GM19099 (cell line): ENCODE results near the gene TOMM34.

ENCODE experiments used
- POLR2A ChIP-seq: IDR thresholded peaks from 3 replicates; pipeline ENCODE4 v1.6.1; 2011; ENCODE audit warnings: low read depth; ENCODE audit not compliant: insufficient read length; ENCODE audit errors: extremely low read depth

Gene TOMM34

DNA sequence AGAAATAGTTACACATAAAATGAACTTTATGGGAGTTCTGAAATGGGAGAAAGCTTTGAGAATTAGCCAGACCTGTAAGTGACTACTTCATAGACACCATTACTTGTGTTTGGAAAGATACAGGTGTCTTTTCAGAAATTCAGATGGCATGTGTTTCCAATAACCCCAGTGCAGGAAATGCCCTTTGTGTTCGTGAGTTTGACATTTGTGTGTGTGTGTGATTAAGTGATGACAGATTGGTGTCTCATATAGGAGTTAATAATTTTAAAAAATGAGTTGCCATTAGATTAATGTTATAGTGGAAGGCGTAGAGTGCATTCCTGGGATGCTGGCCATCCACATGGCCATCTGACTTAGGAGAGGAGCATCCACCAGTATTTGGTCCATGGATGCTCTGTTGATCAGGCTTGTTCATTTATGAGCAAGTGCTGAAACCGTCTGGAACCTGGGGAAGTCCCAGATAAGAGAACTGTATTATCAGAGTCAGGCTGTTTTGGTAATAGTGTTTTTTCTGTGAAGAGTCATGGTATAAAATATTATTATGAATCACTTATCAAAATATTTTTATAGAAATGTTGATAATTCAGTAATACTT lies 9.2 kb upstream of the TOMM34 start:
- TF ChIP-seq POLR2A: no peak

DNA sequence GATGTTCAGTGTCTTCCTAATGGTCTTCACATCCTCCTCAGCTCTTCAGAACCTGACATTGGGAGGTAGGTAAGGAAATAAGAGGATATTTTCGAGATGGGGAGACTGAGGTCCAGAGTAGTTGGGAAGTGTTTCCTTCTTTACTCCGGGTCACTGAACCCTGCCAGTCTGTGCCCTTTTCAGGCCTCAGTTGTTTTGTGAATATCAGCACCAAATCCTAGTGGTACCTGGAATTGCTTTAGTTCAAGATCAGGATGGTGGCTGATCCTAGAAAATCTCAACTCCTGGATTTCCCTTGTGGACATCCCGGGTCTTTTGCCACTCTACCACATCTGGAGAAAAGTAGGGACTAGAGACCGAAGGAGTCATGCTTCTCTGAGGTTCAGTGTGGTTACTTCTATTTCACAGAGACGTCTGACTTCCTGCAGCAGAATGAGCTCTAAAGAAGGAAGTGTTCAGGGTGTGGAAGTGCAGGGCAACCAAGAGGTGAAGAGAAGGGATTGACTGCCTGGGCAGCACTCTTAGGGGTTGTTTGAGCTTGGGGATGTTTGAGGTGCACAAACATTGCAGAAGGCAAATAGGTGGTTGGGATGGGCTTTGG lies 7.1 kb upstream of the TOMM34 start:
- no peak for TF ChIP-seq POLR2A

DNA sequence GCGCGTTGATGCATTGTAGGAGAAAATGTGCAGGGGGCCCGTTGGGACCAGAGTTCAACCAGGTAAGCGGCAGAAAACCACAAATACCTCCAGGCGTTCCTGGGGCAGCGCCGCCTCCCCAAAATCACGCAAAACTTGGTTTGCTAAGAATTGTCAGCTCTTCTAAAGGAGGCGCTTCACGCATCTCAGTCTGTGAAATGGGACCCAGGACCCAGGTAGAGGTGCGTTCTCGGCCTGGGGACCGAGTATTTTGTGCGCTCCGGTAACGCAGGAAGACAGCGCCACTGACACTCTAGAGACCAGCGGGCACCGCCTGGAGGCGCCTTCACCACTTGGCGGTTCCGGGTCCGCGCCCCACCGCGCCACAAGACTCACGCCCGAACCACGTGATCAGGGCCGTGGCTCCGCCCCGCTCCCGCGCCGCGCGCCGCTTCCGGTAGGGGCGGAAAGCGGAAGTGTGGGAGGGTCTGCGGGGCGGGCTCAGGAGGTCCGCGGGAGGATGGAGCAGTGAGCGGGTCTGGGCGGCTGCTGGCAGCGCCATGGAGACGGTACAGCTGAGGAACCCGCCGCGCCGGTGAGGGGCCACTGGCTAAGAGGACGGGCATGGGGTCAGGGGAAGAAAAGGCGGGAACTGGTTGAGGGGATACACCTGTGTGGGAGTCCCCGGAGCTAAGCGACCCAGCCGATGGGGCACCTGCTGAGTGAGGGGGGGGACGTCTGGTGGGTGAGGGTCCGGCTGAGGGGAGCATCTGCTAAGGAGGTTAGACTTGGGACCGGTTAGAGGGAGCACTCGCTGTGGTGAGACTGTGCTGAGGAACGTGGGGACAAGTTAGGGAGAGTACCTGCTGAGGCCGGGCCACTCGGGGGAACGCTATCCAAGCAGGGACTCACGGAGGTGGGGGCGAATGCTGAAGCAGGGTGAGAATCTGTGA lies 6.1 kb upstream of the TOMM34 start, which contains the start of gene STK4:
TSS of gene STK4 (plus strand) at position 483 of the 932 bp plus-strand sequence. CDS start at position 540, 57 bp downstream.
- peak; percentile 92 for TF ChIP-seq POLR2A

DNA sequence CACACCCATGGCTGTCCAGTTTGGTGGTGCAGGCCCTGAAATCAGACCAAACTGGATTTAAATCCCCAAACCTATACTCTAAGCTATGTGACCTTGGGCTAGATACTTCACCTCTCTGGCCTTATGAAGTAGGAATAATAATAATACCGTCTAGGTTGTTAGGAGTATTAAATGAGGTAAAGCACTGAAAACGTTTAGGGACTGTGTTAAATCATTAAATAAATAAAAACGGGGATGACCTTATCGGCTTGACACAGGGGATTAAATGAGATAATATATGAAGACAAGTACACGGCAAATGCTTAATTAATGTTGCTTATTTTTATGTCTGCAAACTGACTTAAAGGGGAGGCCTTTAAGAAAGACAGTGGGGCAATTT lies 5.4 kb upstream of the TOMM34 start:
- TF ChIP-seq POLR2A: no peak

DNA sequence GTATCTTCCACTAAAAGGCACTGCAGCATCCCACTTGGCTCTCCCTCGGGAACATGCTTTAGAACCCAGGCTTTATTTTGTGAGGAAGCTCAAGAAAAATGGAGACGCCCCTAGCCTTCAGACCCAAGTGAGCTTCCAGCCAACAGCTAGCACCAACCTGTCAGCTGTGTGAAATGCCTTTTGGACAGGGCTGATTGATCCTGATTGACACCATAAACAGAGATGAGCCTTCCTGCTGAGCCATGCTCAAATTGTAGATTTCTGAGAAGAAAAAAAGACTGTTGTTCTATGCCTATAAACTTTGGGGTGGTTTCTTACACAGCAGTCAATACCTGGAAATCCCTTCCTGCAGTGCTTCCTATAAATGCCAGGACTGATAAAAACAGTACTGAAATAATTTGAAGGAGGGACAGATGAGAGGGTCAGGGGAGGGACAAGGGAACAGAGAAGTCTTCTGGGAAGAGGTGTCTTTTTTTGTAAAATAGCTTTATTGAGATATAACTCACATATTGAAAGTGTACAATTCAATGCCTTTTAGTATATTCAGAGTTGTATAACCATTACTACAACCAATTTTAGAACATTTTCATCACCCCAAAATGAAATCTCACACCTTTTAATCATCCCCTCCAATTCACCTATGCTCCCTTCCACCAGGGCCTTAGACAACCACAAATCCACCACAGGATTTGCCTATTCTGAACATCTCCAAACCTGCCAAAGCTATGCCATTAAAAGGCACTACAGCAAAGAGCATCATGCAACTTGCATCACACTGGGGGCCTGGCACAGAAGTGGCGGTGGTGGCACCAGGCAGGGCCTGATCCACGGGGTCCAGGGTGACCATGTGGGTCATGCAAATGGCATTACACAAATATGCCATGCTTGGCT lies 3.4 kb upstream of the TOMM34 start:
- no peak for TF ChIP-seq POLR2A

DNA sequence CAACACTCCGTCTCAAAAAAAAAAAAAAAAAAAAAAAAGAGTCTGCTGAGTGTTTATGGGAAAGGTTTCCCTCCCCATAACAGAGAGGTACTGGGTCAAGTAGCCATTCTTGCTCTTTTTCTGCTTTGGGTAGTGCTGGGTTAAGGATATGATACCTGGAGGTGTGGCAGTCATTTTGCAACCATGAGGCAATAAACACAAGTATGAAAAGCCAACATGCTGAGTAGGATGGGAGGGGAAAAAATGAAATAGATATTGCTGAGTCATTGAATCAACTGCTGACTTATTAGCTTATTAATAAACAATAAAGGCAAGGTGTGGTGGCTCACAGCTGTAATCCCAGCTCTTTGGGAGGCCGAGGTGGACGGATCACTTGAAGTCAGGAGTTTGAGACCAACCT lies 2.3 kb upstream of the TOMM34 start:
- TF ChIP-seq POLR2A: no peak

DNA sequence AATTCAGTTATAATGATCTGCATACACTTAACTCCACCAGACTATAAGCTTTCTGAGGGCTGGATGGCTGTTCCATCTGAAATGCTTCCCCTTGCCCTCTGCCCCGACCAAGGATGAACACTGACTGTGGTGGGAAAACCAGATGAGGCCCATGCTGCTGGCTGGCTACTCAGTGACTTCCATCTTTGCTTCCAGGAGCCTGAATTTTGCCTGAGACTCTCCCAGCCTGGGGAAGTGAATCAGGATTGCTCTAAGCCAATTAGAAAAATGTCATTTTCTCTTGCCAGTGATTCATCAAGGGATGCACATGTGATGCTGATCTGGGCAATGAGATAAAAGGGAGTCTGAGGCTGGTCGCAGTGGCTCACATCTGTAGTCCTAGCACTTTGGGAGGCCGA lies 1.7 kb upstream of the TOMM34 start:
- TF ChIP-seq POLR2A: no peak

- no peak for TF ChIP-seq POLR2A
These were observed 1.0 kb upstream of the TOMM34 start for GRCh38 chr20:44961011-44961869.

- no peak for TF ChIP-seq POLR2A
These were observed 527 bp downstream of the TOMM34 start for GRCh38 chr20:44959638-44960102.

- TF ChIP-seq POLR2A: no peak
These were observed 1.0 kb downstream of the TOMM34 start for GRCh38 chr20:44959082-44959637.

GRCh38 chr20:44958276-44958675 lies 1.9 kb downstream of the TOMM34 start:
- TF ChIP-seq POLR2A: no peak

DNA sequence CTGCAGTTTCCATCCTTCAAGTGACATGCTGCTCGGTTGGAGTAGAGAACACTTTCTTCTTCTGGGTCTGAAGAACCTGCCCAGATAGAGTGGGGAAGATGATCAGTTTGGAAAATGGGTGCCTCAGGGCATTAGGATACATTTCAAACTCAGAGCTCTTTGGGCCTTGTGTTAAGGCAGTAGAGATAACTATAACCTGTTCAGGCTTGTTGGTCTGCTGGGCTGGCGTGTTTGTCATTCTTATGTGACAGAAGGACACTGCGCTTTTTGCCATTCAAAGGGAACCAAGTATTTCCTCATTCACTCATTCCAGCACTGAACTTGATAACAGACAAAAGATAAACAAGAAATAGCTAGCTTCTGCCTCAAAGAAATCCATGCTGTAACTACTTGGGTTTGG lies 3.8 kb downstream of the TOMM34 start:
- no peak for TF ChIP-seq POLR2A

DNA sequence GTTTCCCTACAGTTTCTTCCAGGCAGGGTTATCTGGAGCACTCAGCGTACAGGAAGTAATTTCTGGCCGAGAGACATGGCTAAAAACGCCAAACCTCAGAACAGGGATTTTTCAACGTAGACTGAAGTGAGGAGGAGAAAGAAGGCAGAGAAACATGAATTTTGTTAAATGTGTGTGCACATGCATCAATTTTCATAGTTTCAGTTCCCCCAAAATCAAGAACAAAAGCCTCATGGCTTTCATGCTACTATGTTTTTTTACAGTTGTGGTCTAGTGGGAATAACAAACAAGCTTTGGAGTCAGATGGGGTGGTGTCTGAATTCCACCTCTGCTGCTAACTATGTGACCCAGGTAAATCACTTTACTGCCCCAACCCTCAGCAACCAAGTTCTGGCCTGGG lies 4.9 kb downstream of the TOMM34 start:
- TF ChIP-seq POLR2A: no peak
